K562 (cell line): ENCODE results near the gene NTSR1. TPM values are rescaled to one million over a fixed set of nuclear protein-coding genes. Genes with fewer than 3 reads are reported as not detected.

Source experiments
- ATAC-seq: fragments of 200-7000 bp; cut with Tn5 transposase; 3 replicates; pipeline ENCODE4 v1.9.1; 2020; ENCODE audit warnings: moderate library complexity
- BruUV-seq: library from RNA; stranded (reverse); fragments of 400-500 nt; replicated peaks from 2 replicates; lab custom pipeline; 2021; lab: Mats Ljungman, UMichigan
- CTCF ChIA-PET: fragments of 300-600 bp; formaldehyde crosslinking; extraction: SDS; loops from one replicate; lab custom pipeline; 2021; ENCODE audit warnings: low intra/inter-chr PET ratio; lab: Yijun Ruan, JAX
- POLR2A ChIA-PET: fragments of 300-600, 350-650 bp; sonication (Branson Sonifier 250); formaldehyde crosslinking; extraction: SDS; loops from one replicate; lab custom pipeline; 2021; ENCODE audit warnings: antibody characterized with exemption, inconsistent platforms; lab: Yijun Ruan, JAX
- DNase-seq, 4 experiments: peaks; one replicate each; pipeline versions ENCODE4 v3.0.0 to v3.0.0-alpha.2; 2011 to 2018; ENCODE audit warnings: low spot score in 3 of 4, mixed read lengths in 3 of 4; ENCODE audit errors: extremely low read depth in 1 of 4
- FAIRE-seq: peaks from 2 replicates; lab custom pipeline; 2011; peaks lifted over from hg19 to GRCh38; lab: Jason Lieb, UNC
- H2AFZ ChIP-seq: 2 replicates; pipeline ENCODE4 v1.6.0; 2011; ENCODE audit warnings: low read depth, low read length, control low read depth, inconsistent platforms
- H3K27ac ChIP-seq: fragments of 200-600 bp; 3 replicates; pipeline ENCODE4 v1.8.0; 2011; ENCODE audit warnings: low read depth, mild to moderate bottlenecking, control low read depth, inconsistent platforms, low read length, moderate library complexity, mixed read lengths; ENCODE audit errors: extremely low read depth
- H3K27me3 ChIP-seq, 2 experiments: fragments of 300-600 bp in 1 of 2; 2 replicates in 1 of 2; 3 replicates in 1 of 2; pipeline versions ENCODE4 v1.6.0 to v1.8.0; 2011; ENCODE audit warnings: inconsistent platforms in 2 of 2, low read length in 2 of 2, mild to moderate bottlenecking in 1 of 2, mixed read lengths in 1 of 2, moderate library complexity in 1 of 2; ENCODE audit not compliant: control insufficient read depth in 2 of 2, insufficient read depth in 2 of 2
- H3K36me3 ChIP-seq: fragments of 300-600 bp; 3 replicates; pipeline ENCODE4 v1.8.0; 2011; ENCODE audit warnings: mild to moderate bottlenecking, low read length, inconsistent platforms; ENCODE audit not compliant: control insufficient read depth, insufficient read depth
- H3K4me1 ChIP-seq, 2 experiments: fragments of 200-600 bp in 1 of 2; replicated peaks in 1 of 2; 2 replicates in 1 of 2; 3 replicates in 1 of 2; pipeline versions ENCODE4 v1.5.1 to v1.8.0; 2011; ENCODE audit warnings: inconsistent platforms in 2 of 2, low read length in 2 of 2, mild to moderate bottlenecking in 1 of 2, mixed read lengths in 1 of 2, moderate library complexity in 1 of 2; ENCODE audit not compliant: control insufficient read depth in 2 of 2, insufficient read depth in 2 of 2
- H3K4me2 ChIP-seq: 2 replicates; pipeline ENCODE4 v1.6.1; 2011; ENCODE audit warnings: low read length, control low read depth, inconsistent platforms, mixed read lengths; ENCODE audit not compliant: insufficient read depth
- H3K4me3 ChIP-seq: fragments of 200-600 bp; sonication (generic), shearing (Covaris generic); 2 replicates; pipeline ENCODE4 v1.5.1; 2016; ENCODE audit warnings: control low read depth, inconsistent platforms
- H3K79me2 ChIP-seq: fragments of 200-600 bp; 3 replicates; pipeline ENCODE4 v1.8.0; 2011; ENCODE audit warnings: low read length, inconsistent platforms; ENCODE audit not compliant: control insufficient read depth, insufficient read depth
- H3K9ac ChIP-seq, 2 experiments: 2 replicates each; pipeline versions ENCODE4 v1.6.0 to v1.6.1; 2011; ENCODE audit warnings: low read depth in 2 of 2, low read length in 2 of 2, control low read depth in 1 of 2, inconsistent platforms in 1 of 2, mild to moderate bottlenecking in 1 of 2, mixed read lengths in 1 of 2; ENCODE audit not compliant: insufficient read depth in 1 of 2
- H3K9me1 ChIP-seq: one replicate; pipeline ENCODE4 v1.6.0; 2011; ENCODE audit warnings: inconsistent platforms, mild to moderate bottlenecking, low read length, moderate library complexity; ENCODE audit not compliant: control insufficient read depth, insufficient read depth
- H3K9me3 ChIP-seq: replicated peaks from 2 replicates; pipeline ENCODE4 v1.5.1; 2011; ENCODE audit warnings: low read depth, low read length, inconsistent platforms; ENCODE audit not compliant: control insufficient read depth, insufficient read depth
- H4K20me1 ChIP-seq: replicated peaks from 2 replicates; pipeline ENCODE4 v1.6.1; 2011; ENCODE audit warnings: low read length, inconsistent platforms, mixed read lengths; ENCODE audit not compliant: control insufficient read depth, insufficient read depth
- ARID1B ChIP-seq: fragments of 450-650 bp; IDR thresholded peaks from 2 replicates; pipeline ENCODE4 v1.6.1; 2016; ENCODE audit warnings: antibody characterized with exemption, mild to moderate bottlenecking, inconsistent platforms
- BACH1 ChIP-seq: fragments of 200-800 bp; sonication (Bioruptor generic); IDR thresholded peaks from 2 replicates; pipeline ENCODE4 v1.6.1; 2016; ENCODE audit warnings: missing genetic modification characterization, missing compliant biosample characterization
- C11orf30 ChIP-seq: fragments of 450-650 bp; IDR thresholded peaks from 2 replicates; pipeline ENCODE4 v1.6.1; 2016; ENCODE audit warnings: low read depth, mild to moderate bottlenecking
- CBFB ChIP-seq: sonication (generic); formaldehyde crosslinking; IDR thresholded peaks from 2 replicates; pipeline ENCODE4 v1.4.0; 2020; ENCODE audit warnings: mild to moderate bottlenecking, missing genetic modification reagents
- DEAF1 ChIP-seq: fragments of 450-650 bp; formaldehyde crosslinking; IDR thresholded peaks from 2 replicates; pipeline ENCODE4 v1.4.0; 2020; ENCODE audit warnings: mild to moderate bottlenecking, moderate library complexity
- MECOM ChIP-seq: fragments of 250-450 bp; sonication (Bioruptor Pico); IDR thresholded peaks from 2 replicates; pipeline ENCODE4 v1.8.0; 2022; ENCODE audit warnings: inconsistent platforms
- SAFB ChIP-seq: fragments of 200-400 bp; formaldehyde crosslinking; IDR thresholded peaks from 2 replicates; pipeline ENCODE4 v1.6.1; 2017; ENCODE audit warnings: low read depth, low read length, borderline replicate concordance
- SRF ChIP-seq, 2 experiments: fragments of 250-450, 450-650 bp in 1 of 2; sonication (Bioruptor Pico) in 1 of 2; sonication (generic) in 1 of 2; formaldehyde crosslinking; IDR thresholded peaks; 2 replicates each; pipeline versions ENCODE4 v1.5.0 to v1.5.1; 2020 to 2022; ENCODE audit warnings: mild to moderate bottlenecking in 1 of 2, missing genetic modification reagents in 1 of 2
- STAG1 ChIP-seq: sonication (generic); formaldehyde crosslinking; IDR thresholded peaks from 2 replicates; pipeline ENCODE4 v1.5.0; 2020; ENCODE audit warnings: missing genetic modification reagents, borderline replicate concordance
- TFE3 ChIP-seq: fragments of 450-650 bp; formaldehyde crosslinking; IDR thresholded peaks from 2 replicates; pipeline ENCODE4 v1.4.0; 2020; ENCODE audit warnings: mild to moderate bottlenecking, mixed read lengths
- ZKSCAN8 ChIP-seq: fragments of 200-800 bp; sonication (Bioruptor generic); IDR thresholded peaks from 2 replicates; pipeline ENCODE4 v1.6.1; 2016; ENCODE audit warnings: missing genetic modification characterization, missing compliant biosample characterization
- WGBS: fragments of 100-300 bp; shearing (Covaris generic); methylation state at CpG from one replicate; pipeline ENCODE4 v1.1.6; 2016; ENCODE audit warnings: low coverage, mixed read lengths; ENCODE audit not compliant: insufficient coverage; ENCODE audit errors: missing lambda C conversion rate; 5-methylcytosine and 5-hydroxymethylcytosine counted together
- in situ Hi-C: fragments of 300-500 bp; cut with MboI; formaldehyde crosslinking; loops from 4 replicates; pipeline ENCODE4 v1.15.0; 2018; ENCODE audit warnings: inconsistent platforms, mixed read lengths
- intact Hi-C: fragments of 100-400 bp; cut with micrococcal nuclease; formaldehyde crosslinking; loops from 2 replicates; pipeline ENCODE4 v1.14.2; 2022
- polyA plus RNA-seq, 8 experiments: library from polyadenylated mRNA; depleted of rRNA in 4 of 8; stranded (reverse) in 5 of 8; unstranded in 3 of 8; fragments of >200 nt; fragmentation: Nextera tagmentation in 2 of 8; fragmentation: Illumina TruSeq in 1 of 8; extraction: Ambion mirVana in 2 of 8; extraction: Trizol in 1 of 8; gene quantifications; 2 replicates each; pipeline versions ENCODE4 v1.2.1 to v1.2.3, GENCODE V29; 2011 to 2014; ENCODE audit warnings: inconsistent platforms in 1 of 8, missing spikeins in 1 of 8
- total RNA-seq, 7 experiments: library from RNA; depleted of rRNA in 6 of 7; stranded (reverse); fragments of >200 nt in 6 of 7; fragmentation: Illumina TruSeq in 2 of 7; extraction: Trizol in 2 of 7; gene quantifications; 2 replicates each; pipeline versions ENCODE4 v1.2.1 to v1.2.3, GENCODE V29; 2011 to 2021; ENCODE audit warnings: low replicate concordance in 1 of 7
- TF ChIP-seq, protein P1 (sequence below): sonication (generic); formaldehyde crosslinking; IDR thresholded peaks from 2 replicates; pipeline ENCODE4 v1.8.0; 2022; ENCODE audit warnings: mild to moderate bottlenecking, missing genetic modification reagents
- TF ChIP-seq, protein P2 (sequence below): fragments of 450-650 bp; IDR thresholded peaks from 2 replicates; pipeline ENCODE4 v1.7.1; 2018; ENCODE audit warnings: mild to moderate bottlenecking, low read depth; ENCODE audit not compliant: partially characterized antibody
- TF ChIP-seq, protein P3 (sequence below): sonication (generic); formaldehyde crosslinking; IDR thresholded peaks from 2 replicates; pipeline ENCODE4 v1.8.1; 2023; ENCODE audit warnings: mild to moderate bottlenecking, missing genetic modification reagents

The NTSR1 gene
- total and polyA plus RNA-seq, 9 of the 15 experiments (the other 6 are each of a cell fraction or from before 2014, with no cell fraction given), result 0.04 to 0.40 (median 0.13) TPM; not detected in 3

DNA sequence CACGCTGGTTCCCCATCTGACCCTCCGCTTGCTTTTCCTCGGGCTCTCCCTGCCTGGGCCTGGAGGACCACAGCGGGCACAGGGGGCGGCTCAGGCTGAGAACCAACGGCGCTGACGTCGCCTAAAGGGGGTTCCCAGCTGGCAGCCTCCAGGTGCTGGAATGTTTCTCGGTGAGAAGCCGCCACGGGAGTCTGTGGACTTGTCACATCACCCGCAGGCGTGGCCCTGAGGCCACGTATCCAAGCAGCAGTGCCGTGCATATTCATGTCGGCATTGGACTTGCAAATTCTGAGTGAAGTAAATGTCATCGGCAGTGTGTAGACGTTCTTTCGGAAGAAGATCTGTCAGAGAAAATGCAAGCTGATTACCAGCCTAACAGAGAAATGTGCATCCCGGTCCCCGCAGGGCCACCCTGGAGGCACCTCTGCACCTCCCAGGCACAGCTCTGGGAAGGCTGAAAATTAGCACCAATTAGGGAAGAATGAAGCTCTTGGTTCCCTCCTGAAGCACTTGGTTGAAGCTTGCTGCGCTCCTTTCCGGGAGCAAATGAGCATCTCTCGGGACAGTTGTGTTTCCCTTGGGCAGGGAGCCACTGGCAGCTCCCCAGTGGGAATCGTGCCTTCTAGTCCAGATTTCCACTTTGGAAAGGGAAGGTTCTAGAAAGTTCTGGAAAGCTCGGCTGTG is 24.3 kb downstream of the NTSR1 start:
- Histone ChIP-seq H3K27me3 (peaks cover 49 to 50% of the 10 kb centered on the region in 2 experiments), H4K20me1 (no peaks in the 10 kb centered on the region), H2AFZ (no peak overlapping the region), H3K9me3 (no peaks in the 10 kb centered on the region), H3K4me3 (no peak overlapping the region), H3K4me2 (no peak overlapping the region), H3K9me1 (no peaks in the 10 kb centered on the region), H3K79me2 (no peaks in the 10 kb centered on the region), H3K36me3 (no peaks in the 10 kb centered on the region), H3K27ac (no peak overlapping the region), H3K4me1 (peaks cover 9 to 36% of the 10 kb centered on the region in 2 experiments; a peak in 4 of 5 replicates), H3K9ac (no peak overlapping the region)
- no peak for FAIRE-seq
- 23% methylated on average over 27 of the region's 27 CpGs for WGBS
- intact Hi-C loops (no loop called here), in situ Hi-C loops (no loop called here)
- POLR2A ChIA-PET, result interaction anchor here (0.6 to 1.1 kb wide), 5 partner anchors 9 to 349 kb away, joined by 3 to 4 read pairs (median 3); no protein-coding TSS in a partner anchor
- no TSS peak for BruUV-seq
- CTCF ChIA-PET, result no interaction called here
- no peak for ATAC-seq
- no peak for DNase-seq
- TF ChIP-seq TFE3 (CRISPR knock-in tag) (no peak), DEAF1 (CRISPR knock-in tag) (no peak), C11orf30 (no peak), STAG1 (CRISPR knock-in tag) (no peak), CBFB (no peak), SAFB (no peak), ZKSCAN8 (no peak), ARID1B (no peak), BACH1 (tag) (no peak), SRF (CRISPR knock-in tag; IDR thresholded peaks at IDR 0.05) (no peak), MECOM (CRISPR knock-in tag) (no peak)
- TF ChIP-seq, protein P1, sequence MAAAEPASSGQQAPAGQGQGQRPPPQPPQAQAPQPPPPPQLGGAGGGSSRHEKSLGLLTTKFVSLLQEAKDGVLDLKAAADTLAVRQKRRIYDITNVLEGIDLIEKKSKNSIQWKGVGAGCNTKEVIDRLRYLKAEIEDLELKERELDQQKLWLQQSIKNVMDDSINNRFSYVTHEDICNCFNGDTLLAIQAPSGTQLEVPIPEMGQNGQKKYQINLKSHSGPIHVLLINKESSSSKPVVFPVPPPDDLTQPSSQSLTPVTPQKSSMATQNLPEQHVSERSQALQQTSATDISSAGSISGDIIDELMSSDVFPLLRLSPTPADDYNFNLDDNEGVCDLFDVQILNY, result no peak
- TF ChIP-seq, protein P2, sequence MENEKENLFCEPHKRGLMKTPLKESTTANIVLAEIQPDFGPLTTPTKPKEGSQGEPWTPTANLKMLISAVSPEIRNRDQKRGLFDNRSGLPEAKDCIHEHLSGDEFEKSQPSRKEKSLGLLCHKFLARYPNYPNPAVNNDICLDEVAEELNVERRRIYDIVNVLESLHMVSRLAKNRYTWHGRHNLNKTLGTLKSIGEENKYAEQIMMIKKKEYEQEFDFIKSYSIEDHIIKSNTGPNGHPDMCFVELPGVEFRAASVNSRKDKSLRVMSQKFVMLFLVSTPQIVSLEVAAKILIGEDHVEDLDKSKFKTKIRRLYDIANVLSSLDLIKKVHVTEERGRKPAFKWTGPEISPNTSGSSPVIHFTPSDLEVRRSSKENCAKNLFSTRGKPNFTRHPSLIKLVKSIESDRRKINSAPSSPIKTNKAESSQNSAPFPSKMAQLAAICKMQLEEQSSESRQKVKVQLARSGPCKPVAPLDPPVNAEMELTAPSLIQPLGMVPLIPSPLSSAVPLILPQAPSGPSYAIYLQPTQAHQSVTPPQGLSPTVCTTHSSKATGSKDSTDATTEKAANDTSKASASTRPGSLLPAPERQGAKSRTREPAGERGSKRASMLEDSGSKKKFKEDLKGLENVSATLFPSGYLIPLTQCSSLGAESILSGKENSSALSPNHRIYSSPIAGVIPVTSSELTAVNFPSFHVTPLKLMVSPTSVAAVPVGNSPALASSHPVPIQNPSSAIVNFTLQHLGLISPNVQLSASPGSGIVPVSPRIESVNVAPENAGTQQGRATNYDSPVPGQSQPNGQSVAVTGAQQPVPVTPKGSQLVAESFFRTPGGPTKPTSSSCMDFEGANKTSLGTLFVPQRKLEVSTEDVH, result no peak
- TF ChIP-seq, protein P3, sequence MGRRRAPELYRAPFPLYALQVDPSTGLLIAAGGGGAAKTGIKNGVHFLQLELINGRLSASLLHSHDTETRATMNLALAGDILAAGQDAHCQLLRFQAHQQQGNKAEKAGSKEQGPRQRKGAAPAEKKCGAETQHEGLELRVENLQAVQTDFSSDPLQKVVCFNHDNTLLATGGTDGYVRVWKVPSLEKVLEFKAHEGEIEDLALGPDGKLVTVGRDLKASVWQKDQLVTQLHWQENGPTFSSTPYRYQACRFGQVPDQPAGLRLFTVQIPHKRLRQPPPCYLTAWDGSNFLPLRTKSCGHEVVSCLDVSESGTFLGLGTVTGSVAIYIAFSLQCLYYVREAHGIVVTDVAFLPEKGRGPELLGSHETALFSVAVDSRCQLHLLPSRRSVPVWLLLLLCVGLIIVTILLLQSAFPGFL (CRISPR knock-in tag), result no peak
